GM12891 (cell line): ENCODE results near the gene NPTX2.

Experiments
- POLR2A ChIP-seq: IDR thresholded peaks from 2 replicates; pipeline ENCODE4 v1.6.1; 2011; ENCODE audit warnings: low read depth, low read length, control low read depth
- POLR2AphosphoS5 ChIP-seq: IDR thresholded peaks from 2 replicates; pipeline ENCODE4 v1.6.1; 2011; ENCODE audit warnings: low read depth, low read length, control low read depth
- POU2F2 ChIP-seq: IDR thresholded peaks from 2 replicates; pipeline ENCODE4 v1.6.1; 2011; ENCODE audit warnings: low read depth, mild to moderate bottlenecking, control low read depth, low read length, moderate library complexity
- TAF1 ChIP-seq: IDR thresholded peaks from 2 replicates; pipeline ENCODE4 v1.6.1; 2011; ENCODE audit warnings: low read depth, low read length, control low read depth

GRCh38 chr7:98568891-98569290 is 48.2 kb upstream of the NPTX2 start:
- TF ChIP-seq POLR2A, result no peak
- TF ChIP-seq POLR2AphosphoS5, result no peak
- no peak for TF ChIP-seq POU2F2
- no peak for TF ChIP-seq TAF1
